Measurements from ENCODE around the gene TUBA1C.
"Not testable (repeated sequence)": the region's sequence is repeated elsewhere in the genome, so short reads cannot be mapped to it uniquely, and the experiment has no call there.

TUBA1C gene

DNA sequence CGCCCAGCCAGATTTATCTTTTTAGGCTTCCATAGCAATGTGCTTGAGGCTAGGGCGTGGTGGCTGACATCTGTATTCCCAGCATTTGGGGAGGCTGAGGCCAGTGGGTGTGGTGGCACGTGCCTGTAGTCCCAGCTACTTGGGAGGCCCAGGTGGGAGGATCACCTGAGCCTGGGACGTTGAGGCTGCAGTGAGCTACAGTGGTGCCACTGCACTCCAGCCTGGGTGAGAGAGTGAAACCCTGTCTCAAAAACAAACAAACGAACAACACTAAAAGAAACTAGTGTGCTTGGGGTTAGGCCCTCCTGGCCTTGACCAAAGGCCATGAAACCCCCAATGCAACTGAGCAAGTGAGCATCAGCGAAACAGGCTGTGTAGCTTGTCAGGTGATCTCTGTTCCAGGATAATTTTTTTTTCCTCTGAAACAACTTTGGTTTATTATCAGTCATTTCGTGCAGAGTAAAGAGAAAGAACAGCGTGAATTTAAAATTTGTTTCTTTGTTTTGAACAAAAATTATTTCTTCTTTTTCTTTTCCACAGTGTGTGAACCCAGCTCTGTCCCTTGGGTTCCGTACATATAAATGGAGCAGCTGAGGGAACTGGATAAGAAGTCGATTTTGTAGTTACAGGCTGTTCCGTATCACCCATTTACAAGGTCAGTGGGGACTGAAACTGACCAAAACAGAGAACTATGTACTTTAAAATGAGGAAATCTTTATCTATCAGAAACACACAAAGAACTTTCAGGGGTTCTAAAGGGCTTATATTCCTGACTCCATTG, 8.8 kb upstream of the TUBA1C start:
- no peak overlapping the region for H3K4me3 ChIP-seq (ENCODE audit: low read length)
- no peak for DNase-seq (ENCODE audit: low read depth)
- TF ChIP-seq, protein P1, sequence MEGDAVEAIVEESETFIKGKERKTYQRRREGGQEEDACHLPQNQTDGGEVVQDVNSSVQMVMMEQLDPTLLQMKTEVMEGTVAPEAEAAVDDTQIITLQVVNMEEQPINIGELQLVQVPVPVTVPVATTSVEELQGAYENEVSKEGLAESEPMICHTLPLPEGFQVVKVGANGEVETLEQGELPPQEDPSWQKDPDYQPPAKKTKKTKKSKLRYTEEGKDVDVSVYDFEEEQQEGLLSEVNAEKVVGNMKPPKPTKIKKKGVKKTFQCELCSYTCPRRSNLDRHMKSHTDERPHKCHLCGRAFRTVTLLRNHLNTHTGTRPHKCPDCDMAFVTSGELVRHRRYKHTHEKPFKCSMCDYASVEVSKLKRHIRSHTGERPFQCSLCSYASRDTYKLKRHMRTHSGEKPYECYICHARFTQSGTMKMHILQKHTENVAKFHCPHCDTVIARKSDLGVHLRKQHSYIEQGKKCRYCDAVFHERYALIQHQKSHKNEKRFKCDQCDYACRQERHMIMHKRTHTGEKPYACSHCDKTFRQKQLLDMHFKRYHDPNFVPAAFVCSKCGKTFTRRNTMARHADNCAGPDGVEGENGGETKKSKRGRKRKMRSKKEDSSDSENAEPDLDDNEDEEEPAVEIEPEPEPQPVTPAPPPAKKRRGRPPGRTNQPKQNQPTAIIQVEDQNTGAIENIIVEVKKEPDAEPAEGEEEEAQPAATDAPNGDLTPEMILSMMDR (conservative IDR thresholded peaks at IDR 0.05; ENCODE audit: low read length) = no peak

DNA sequence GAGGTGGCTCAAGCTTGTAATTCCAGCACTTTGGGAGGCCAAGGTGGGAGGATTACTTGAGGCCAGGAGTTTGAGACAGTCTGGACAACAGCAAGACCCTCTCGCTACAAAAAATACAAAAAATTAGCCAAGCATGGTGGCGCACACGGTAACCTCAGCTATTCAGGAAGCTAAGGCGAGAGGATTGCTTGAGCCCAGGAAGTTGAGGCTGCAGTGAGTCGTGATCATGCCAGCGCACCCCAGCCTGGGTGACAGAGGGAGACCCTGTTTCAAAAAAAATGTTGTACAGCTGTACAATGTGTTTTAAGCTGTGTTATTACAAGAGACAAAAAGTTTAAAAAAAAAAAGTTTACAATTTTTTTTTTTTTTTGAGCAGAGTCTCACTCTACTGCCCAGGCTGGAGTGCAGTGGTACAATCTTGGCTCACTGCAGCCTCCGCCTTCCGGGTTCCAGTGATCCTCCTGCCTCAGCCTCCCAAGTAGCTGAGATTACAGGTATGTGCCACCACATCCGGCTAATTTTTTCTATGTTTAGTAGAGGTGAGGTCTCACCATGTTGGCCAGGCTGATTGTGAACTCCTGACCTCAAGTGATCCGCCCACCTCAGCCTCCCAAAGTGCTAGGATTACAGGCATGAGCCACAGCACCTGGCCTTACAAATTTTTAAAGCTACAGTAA, 7.2 kb upstream of the TUBA1C start:
- not testable (repeated sequence) for H3K4me3 ChIP-seq (ENCODE audit: low read length); DNase-seq (ENCODE audit: low read depth)

DNA sequence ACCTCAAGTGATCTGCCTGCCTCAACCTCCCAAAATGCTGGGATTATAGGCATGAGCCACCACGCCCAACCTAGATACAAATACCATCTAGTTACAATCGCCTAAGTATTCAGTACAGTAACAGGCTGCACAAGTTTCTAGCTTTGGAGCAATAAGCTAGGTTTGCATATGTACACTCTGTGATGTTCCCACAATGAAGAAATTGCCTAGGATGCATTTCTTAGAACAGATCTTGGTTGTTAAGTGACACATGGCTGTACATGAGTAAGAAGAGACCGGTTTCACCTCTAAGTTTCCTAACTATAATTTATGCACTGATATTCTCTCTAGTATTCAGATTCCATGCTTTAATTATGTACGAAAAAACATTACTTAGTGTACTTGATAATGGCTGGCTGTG, 5.4 kb upstream of the TUBA1C start:
- H3K4me3 ChIP-seq (ENCODE audit: low read length) = no peak overlapping the region
- DNase-seq (ENCODE audit: low read depth) = no peak
- TF ChIP-seq, protein P1 (conservative IDR thresholded peaks at IDR 0.05; ENCODE audit: low read length) = no peak

DNA sequence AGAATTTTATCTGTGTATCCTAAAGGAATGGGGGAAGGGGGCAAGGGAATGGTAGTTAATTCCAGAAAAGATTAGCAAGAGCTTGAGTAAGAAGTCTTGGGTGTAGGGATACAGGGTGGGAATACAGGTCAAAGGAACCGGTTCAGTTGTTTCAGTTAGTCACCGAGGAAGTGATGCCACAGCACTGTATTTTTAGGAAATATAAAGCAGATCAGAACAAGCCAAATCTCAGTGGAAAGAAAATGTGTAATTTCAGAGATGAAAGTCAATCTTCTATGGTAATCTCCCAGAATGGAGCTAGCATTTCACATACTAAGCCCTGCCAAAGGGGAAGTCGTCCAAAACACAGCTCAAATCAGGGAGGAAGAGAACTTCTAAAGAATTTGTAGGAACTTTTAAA, 4.7 kb upstream of the TUBA1C start:
- no peak overlapping the region for H3K4me3 ChIP-seq (ENCODE audit: low read length)
- DNase-seq (ENCODE audit: low read depth) = peak; percentile 49
- TF ChIP-seq, protein P1 (conservative IDR thresholded peaks at IDR 0.05; ENCODE audit: low read length) = no peak

DNA sequence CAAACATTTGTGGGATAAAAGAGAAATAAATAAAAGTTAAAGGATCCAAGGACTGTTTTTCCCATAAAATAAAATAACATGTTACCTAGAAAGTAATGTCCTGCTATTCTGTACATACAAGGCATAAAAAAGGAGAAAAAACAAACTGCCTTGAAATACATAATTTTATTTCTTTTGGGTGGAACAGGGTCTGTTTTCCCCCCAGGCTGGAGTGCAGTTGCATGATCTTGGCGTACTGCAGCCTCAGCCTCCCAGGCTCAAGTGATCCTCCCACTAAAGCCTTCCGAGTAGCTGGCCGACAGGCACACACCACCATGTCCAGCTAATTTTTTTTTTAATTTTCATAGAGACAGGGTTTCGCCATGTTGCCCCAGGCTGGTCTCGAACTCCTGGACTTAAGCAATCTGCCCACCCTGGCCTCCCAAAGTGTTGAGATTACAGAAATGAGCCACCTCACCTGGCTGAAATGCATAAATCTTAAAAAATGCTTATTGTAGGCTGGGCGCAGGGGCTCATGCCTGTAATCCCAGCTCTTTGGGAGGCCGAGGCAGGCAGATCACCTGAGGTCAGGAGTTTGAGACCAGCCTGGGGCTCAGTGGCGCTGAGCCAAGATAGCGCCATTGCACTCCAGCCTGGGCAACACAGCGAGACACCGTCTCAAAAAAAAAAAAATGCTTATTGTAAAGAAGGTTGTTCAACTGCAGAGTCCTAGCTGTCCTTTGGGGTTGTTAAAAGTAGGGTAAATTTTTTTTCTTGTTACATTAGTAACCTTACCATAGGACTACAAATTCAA, 4.1 kb upstream of the TUBA1C start:
- DNase-seq (ENCODE audit: low read depth) = no peak
- H3K4me3 ChIP-seq (ENCODE audit: low read length) = no peak overlapping the region
- TF ChIP-seq, protein P1 (conservative IDR thresholded peaks at IDR 0.05; ENCODE audit: low read length) = no peak

DNA sequence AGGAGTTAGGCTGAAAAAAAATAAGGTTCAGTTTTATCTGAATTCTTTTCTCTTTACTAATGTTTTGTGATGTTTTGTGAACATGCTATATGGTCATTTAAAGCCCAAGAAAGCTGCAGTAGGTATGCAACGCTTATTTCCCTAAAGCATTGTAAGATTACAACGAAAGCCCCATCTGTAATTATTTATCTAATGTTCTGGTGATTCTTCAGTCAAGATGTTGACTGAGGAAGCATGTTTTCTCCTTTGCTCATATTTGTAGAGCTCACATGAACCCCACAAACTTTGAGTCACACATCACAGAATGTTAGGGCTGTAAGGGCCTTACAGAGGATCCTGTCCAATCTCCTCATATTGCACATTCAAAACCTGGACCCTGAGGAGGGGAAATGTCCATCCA, 3.2 kb upstream of the TUBA1C start:
- no peak overlapping the region for H3K4me3 ChIP-seq (ENCODE audit: low read length)
- DNase-seq (ENCODE audit: low read depth) = peak; percentile 73

DNA sequence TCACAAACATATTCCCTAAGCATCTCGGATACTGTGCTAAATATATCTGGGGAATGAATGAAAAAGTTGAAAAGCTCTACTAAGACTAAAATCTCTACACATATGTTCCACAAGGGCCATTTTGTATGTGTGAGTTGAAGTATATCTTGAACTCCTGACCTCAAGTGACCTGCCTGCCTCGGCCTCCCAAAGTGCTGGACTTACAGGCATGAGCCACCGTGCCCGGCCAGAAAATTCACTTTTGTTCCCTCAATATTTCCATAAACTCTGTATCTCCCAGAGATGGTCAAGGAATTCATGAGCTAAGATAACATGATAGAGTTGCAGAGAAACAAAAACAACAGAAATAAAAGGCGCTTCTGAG, 1.5 kb upstream of the TUBA1C start:
- no peak overlapping the region for H3K4me3 ChIP-seq (ENCODE audit: low read length)
- no peak for DNase-seq (ENCODE audit: low read depth)
- TF ChIP-seq, protein P1 (conservative IDR thresholded peaks at IDR 0.05; ENCODE audit: low read length) = no peak

More for the DNA sequence above, 3.2 kb upstream of the TUBA1C start:
- TF ChIP-seq, protein P1 (conservative IDR thresholded peaks at IDR 0.05; ENCODE audit: low read length) = no peak

Measured in AG10803 (cell line).